Tibial artery (tissue), 4 donors: ENCODE measurements around the gene CDH6.
"Not testable (repeated sequence)": the region's sequence is repeated elsewhere in the genome, so short reads cannot be mapped to it uniquely, and the experiment has no call there.

Experiments
- DNase-seq, 2 donors: peaks; one replicate each; pipeline ENCODE4 v3.0.0-alpha.2; 2019
- H3K27ac ChIP-seq, 2 donors: fragments of 200-600 bp; sonication (generic) in 1 of 2; 1 replicate in 1 of 2; 2 replicates in 1 of 2; pipeline ENCODE4 v1.5.1; 2018 to 2019; ENCODE audit warnings: mild to moderate bottlenecking in 1 of 2
- H3K27me3 ChIP-seq, 2 donors: fragments of 200-600 bp; sonication (generic) in 1 of 2; one replicate each; pipeline versions ENCODE4 v1.5.1 to v1.6.0; 2016 to 2019
- H3K36me3 ChIP-seq, 3 donors: fragments of 200-600 bp; sonication (generic) in 2 of 3; one replicate each; pipeline ENCODE4 v1.5.1; 2016 to 2019; ENCODE audit warnings: mild to moderate bottlenecking in 2 of 3
- H3K4me1 ChIP-seq, 4 donors: fragments of 200-600 bp; sonication (generic) in 2 of 4; 1 replicate in 3 of 4; 2 replicates in 1 of 4; pipeline ENCODE4 v1.5.1; 2016 to 2019
- H3K4me3 ChIP-seq, 2 donors: fragments of 200-600 bp; sonication (generic) in 1 of 2; 1 replicate in 1 of 2; 2 replicates in 1 of 2; pipeline ENCODE4 v1.5.1; 2018 to 2019; ENCODE audit warnings: mild to moderate bottlenecking in 2 of 2
- H3K9me3 ChIP-seq, 3 donors: fragments of 200-600 bp; sonication (generic) in 1 of 3; one replicate each; pipeline ENCODE4 v1.5.1; 2016 to 2019
- intact Hi-C: fragments of 100-400 bp; cut with DNase I; formaldehyde crosslinking; loops from one replicate; pipeline ENCODE4 v1.15.0; 2023; ENCODE audit warnings: low total_unique reads
- TF ChIP-seq, protein P1 (sequence below), 2 experiments: fragments of 200-600 bp in 1 of 2; fragments of 450-650 bp in 1 of 2; IDR thresholded peaks; one replicate each; pipeline ENCODE4 v1.5.1; 2017 to 2019; ENCODE audit warnings: antibody characterized with exemption in 2 of 2, mild to moderate bottlenecking in 1 of 2, moderate library complexity in 1 of 2

The CDH6 gene

DNA sequence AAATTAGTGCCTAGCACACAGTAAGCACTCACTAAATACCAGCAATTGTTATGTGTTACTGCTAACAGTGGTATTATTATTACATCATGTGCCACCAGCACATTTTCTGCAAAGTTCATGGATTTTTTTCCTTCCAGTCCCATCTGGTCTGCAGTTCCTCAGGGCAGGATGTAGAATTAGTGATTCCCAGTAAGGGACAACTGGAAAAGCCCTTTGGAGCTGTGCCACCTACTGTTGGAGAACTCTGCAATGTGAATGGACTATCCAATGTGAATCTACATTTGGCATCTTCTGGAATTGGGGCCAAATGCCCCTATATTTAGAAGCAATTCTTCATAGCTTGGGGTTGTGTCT is 154.0 kb downstream of the CDH6 start:
- Histone ChIP-seq H3K27ac (no peak overlapping the region), H3K36me3 (no peaks in the 10 kb centered on the region), H3K9me3 (no peaks in the 10 kb centered on the region), H3K27me3 (no peaks in the 10 kb centered on the region), H3K4me1 (no peaks in the 10 kb centered on the region), H3K4me3 (no peak overlapping the region)
- no peak for DNase-seq
- TF ChIP-seq, protein P1, sequence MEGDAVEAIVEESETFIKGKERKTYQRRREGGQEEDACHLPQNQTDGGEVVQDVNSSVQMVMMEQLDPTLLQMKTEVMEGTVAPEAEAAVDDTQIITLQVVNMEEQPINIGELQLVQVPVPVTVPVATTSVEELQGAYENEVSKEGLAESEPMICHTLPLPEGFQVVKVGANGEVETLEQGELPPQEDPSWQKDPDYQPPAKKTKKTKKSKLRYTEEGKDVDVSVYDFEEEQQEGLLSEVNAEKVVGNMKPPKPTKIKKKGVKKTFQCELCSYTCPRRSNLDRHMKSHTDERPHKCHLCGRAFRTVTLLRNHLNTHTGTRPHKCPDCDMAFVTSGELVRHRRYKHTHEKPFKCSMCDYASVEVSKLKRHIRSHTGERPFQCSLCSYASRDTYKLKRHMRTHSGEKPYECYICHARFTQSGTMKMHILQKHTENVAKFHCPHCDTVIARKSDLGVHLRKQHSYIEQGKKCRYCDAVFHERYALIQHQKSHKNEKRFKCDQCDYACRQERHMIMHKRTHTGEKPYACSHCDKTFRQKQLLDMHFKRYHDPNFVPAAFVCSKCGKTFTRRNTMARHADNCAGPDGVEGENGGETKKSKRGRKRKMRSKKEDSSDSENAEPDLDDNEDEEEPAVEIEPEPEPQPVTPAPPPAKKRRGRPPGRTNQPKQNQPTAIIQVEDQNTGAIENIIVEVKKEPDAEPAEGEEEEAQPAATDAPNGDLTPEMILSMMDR (IDR thresholded peaks at IDR 0.05), result no peak
- intact Hi-C loops, result no loop called here

DNA sequence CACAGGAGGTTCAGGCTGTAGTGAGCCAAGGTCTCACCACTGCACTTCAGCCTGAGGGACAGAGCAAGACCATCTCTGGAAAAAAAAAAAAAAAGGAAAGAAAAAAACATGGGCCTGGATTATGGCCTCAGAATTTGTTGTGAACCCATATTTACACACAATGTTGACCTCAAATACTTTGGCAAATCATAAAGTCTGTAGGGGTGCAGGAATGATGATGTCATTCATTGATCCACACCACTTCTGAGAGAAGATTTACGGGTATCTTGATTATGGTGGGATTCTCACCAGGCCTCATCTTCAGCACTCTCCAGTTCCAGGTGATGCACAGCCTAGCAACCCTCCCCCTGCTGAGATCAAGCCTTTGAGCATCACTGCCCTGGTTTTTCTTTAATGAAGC is 156.9 kb downstream of the CDH6 start:
- H3K9me3 ChIP-seq, result peaks cover 0 to 5% (median 0%) of the 10 kb centered on the region in 3 donors
- H3K4me3 ChIP-seq, result no peak overlapping the region
- no peaks in the 10 kb centered on the region for H3K4me1 ChIP-seq
- H3K27ac ChIP-seq, result no peak overlapping the region
- H3K27me3 ChIP-seq, result no peaks in the 10 kb centered on the region
- DNase-seq, result no peak
- no peaks in the 10 kb centered on the region for H3K36me3 ChIP-seq
- TF ChIP-seq, protein P1 (IDR thresholded peaks at IDR 0.05), result no peak
- intact Hi-C loops, result no loop called here

DNA sequence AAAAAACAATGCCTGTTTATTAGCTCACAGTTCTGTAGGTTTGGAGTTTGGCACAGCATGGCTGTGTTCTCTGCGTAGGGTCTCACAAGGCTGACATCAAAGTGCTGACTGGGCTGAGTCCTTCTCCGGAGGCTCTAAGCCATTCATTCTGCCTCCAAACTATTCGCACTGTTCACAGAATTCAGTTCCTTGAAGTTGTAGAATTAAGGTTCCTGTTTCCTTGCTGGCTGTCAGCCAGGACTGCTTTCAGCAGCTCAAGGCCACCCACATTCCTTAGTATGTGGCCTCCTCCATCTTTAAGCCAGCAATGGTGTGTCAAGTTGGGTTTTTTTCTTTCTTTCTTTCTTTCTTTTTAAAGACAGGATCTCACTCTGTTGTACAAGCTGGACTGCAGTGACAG is 161.9 kb downstream of the CDH6 start:
- no peaks in the 10 kb centered on the region for H3K4me1 ChIP-seq
- H3K9me3 ChIP-seq, result peaks cover 0 to 5% (median 0%) of the 10 kb centered on the region in 3 donors
- no peak overlapping the region for H3K27ac ChIP-seq
- TF ChIP-seq, protein P1 (IDR thresholded peaks at IDR 0.05), result no peak
- intact Hi-C loops, result no loop called here
- H3K36me3 ChIP-seq, result no peaks in the 10 kb centered on the region
- H3K27me3 ChIP-seq, result no peaks in the 10 kb centered on the region
- no peak for DNase-seq
- H3K4me3 ChIP-seq, result no peak overlapping the region

DNA sequence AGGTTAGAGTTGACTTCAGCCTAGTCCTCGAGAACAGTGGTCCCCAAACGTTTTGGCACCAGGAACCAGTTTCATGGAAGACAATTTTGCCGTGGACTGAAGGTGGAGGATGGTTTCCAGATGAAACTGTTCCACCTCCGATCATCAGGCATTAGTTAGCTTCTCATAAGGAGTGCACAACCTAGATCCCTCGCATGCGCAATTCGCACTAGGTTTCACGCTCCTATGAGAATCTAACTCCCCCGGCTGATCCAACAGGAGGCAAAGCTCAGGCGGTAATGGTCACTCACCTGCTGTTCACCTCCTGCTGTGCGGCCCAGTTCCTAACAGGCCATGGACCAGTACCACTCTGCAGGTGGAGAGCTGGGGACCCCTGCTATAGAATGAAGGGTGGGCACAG is 163.6 kb downstream of the CDH6 start:
- TF ChIP-seq, protein P1 (IDR thresholded peaks at IDR 0.05), result no peak

DNA sequence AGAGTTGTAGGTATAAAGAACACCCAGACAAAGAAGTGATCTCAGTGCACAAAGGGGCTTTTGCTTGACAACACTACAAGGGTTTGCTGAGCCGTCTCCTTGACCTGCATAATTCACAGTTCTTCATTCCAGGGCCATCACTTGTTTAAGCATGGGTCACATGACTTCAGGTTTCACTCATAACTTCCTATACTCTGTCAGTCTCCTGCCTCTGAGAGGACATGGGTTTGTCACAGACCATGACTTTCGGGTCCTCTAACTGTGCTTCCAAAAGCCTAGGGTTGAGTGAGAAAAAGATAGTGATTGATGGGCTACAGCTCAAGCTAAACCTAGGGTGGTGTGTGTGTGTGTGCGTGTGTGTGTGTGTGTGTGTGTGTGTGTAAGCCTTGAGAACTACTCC is 166.4 kb downstream of the CDH6 start:
- H3K27me3 ChIP-seq, result no peaks in the 10 kb centered on the region
- peaks cover 0 to 5% (median 0%) of the 10 kb centered on the region in 3 donors for H3K9me3 ChIP-seq
- no peaks in the 10 kb centered on the region for H3K4me1 ChIP-seq
- no peaks in the 10 kb centered on the region for H3K36me3 ChIP-seq
- H3K27ac ChIP-seq, result no peak overlapping the region
- no peak for DNase-seq
- H3K4me3 ChIP-seq, result no peak overlapping the region
- TF ChIP-seq, protein P1 (IDR thresholded peaks at IDR 0.05), result no peak
- intact Hi-C loops, result no loop called here

More for the DNA sequence above, 163.6 kb downstream of the CDH6 start:
- peaks cover 0 to 5% (median 0%) of the 10 kb centered on the region in 3 donors for H3K9me3 ChIP-seq
- H3K36me3 ChIP-seq, result no peaks in the 10 kb centered on the region
- H3K4me1 ChIP-seq, result no peaks in the 10 kb centered on the region
- H3K27me3 ChIP-seq, result no peaks in the 10 kb centered on the region
- no peak overlapping the region for H3K4me3 ChIP-seq
- intact Hi-C loops, result no loop called here
- no peak overlapping the region for H3K27ac ChIP-seq
- DNase-seq, result no peak

DNA sequence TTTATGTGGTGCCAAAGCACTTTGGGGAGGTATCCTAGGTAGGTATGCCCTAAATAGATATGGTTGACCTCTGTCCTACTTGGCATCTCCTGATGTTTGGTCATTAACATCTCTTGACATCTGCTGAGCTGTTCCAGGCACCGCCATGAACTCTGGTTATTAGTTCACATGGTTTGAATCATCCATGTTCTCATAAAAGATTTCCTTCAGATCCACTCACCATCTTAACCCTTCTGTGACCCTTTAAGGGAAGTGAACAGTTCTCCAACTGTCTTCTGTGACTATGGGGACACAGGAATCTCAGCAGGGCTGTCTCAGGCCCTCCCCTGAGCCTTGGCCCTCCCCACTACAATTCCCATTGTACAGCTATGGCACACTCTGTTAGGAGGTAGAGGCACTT is 167.7 kb downstream of the CDH6 start:
- intact Hi-C loops, result no loop called here
- TF ChIP-seq, protein P1 (IDR thresholded peaks at IDR 0.05), result no peak
- Histone ChIP-seq H3K36me3 (no peaks in the 10 kb centered on the region), H3K9me3 (no peaks in the 10 kb centered on the region), H3K27ac (no peak overlapping the region), H3K4me1 (no peaks in the 10 kb centered on the region), H3K4me3 (no peak overlapping the region), H3K27me3 (no peaks in the 10 kb centered on the region)
- DNase-seq, result no peak

DNA sequence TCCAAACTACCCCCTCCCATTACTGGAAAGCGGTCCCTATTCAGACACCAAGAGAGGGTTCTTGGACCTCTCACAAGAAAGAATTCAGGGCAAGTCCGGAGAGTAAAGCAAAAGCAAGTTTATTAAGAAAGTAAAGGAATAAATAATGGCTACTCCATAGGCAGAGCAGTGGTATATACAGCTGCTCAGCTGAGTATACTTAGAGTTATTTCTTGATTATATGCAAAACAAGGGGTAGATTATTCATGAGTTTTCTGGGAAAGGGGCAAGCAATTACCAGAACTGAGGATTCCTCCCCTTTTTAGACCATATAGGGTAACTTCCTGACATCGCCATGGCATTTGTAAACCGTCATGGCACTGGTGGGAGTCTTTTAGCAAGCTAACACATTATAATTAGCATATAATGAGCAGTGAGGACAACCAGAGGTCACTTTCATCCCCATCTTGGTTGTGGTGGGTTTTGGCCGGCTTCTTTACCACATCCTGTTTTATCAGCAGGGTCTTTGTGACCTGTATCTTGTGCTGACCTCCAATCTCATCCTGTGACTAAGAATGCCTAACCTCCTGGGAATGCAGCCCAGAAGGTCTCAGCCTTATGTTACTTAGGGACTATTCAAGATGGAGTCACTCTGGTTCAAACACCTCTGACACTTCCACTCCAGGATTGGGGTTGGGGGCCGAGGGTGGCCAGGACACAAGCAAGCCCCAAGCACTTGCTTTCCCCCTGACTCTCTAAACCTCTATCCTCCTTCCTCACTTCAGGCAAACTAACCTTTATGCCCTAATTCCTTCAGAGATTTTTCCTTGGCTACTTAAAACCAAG is 168.4 kb downstream of the CDH6 start:
- H3K4me1 ChIP-seq, H3K4me3 ChIP-seq, H3K36me3 ChIP-seq, H3K9me3 ChIP-seq, H3K27me3 ChIP-seq, DNase-seq, intact Hi-C loops, H3K27ac ChIP-seq: not testable (repeated sequence)
